H1 (cell line): ENCODE measurements around the gene CCNC. TPM values are rescaled to one million over a fixed set of nuclear protein-coding genes. Genes with fewer than 3 reads are reported as not detected.
A peak's percentile ranks its signal among the peaks of the same experiment; 100 is the strongest.

ENCODE experiments used
- ASH2L ChIP-seq: fragments of 200-600, 300-600 bp; sonication (generic); IDR thresholded peaks from one replicate; pipeline ENCODE4 v1.7.1; 2017; ENCODE audit warnings: low read length
- BACH1 ChIP-seq: IDR thresholded peaks from 2 replicates; pipeline ENCODE4 v1.6.1; 2012; ENCODE audit warnings: low read length, improper control_type of control experiment
- CHD7 ChIP-seq: fragments of 300-600 bp; sonication (generic); IDR thresholded peaks from 2 replicates; pipeline ENCODE4 v1.7.1; 2012; ENCODE audit warnings: low read length, moderate library complexity, mild to moderate bottlenecking, inconsistent platforms; ENCODE audit not compliant: insufficient replicate concordance
- EGR1 ChIP-seq: IDR thresholded peaks from 2 replicates; pipeline ENCODE4 v1.6.1; 2011; ENCODE audit warnings: low read depth, low read length, borderline replicate concordance
- EP300 ChIP-seq, 2 experiments: IDR thresholded peaks; 1 replicate in 1 of 2; 2 replicates in 1 of 2; pipeline ENCODE4 v1.6.1; 2011 to 2012; ENCODE audit warnings: low read depth in 2 of 2, low read length in 2 of 2, mild to moderate bottlenecking in 2 of 2, borderline replicate concordance in 1 of 2, inconsistent platforms in 1 of 2, moderate library complexity in 1 of 2
- HDAC6 ChIP-seq: IDR thresholded peaks from one replicate; pipeline ENCODE4 v1.7.1; 2012; ENCODE audit warnings: low read depth, mild to moderate bottlenecking, inconsistent platforms, low read length, moderate library complexity
- JUND ChIP-seq: IDR thresholded peaks from 2 replicates; pipeline ENCODE4 v1.6.1; 2011; ENCODE audit warnings: mild to moderate bottlenecking, improper control_type of control experiment, low read length
- RNF2 ChIP-seq: fragments of 200-900, 300-1000 bp; sonication (generic); IDR thresholded peaks from 2 replicates; pipeline ENCODE4 v1.7.1; 2016; ENCODE audit warnings: borderline replicate concordance, low read depth, mild to moderate bottlenecking, antibody characterized with exemption, low read length; ENCODE audit not compliant: poor library complexity, severe bottlenecking; ENCODE audit errors: missing control alignments
- SP2 ChIP-seq: IDR thresholded peaks from 2 replicates; pipeline ENCODE4 v1.6.1; 2012; ENCODE audit warnings: mild to moderate bottlenecking, low read length, inconsistent platforms
- TAF1 ChIP-seq: IDR thresholded peaks from 2 replicates; pipeline ENCODE4 v1.6.1; 2011; ENCODE audit warnings: mild to moderate bottlenecking, low read depth, low read length
- polyA plus RNA-seq, 7 experiments: library from polyadenylated mRNA; depleted of rRNA in 3 of 7; stranded (reverse) in 5 of 7; unstranded in 2 of 7; fragments of >200 nt in 5 of 7; fragments of 200-250 nt in 2 of 7; gene quantifications; 1 replicate in 5 of 7; 2 replicates in 1 of 7; 4 replicates in 1 of 7; pipeline versions ENCODE4 v1.2.1 to v1.2.3, GENCODE V29; 2011 to 2013; ENCODE audit warnings: missing spikeins in 2 of 7, mixed read lengths in 2 of 7
- total RNA-seq: library from RNA; stranded (reverse); fragmentation: NEBNext Ultra II Directional; extraction: Animal tissue kit (Norgen Biotek cat#: 25700); gene quantifications from 2 replicates; pipeline ENCODE4 v1.2.1, GENCODE V29; 2021

Gene CCNC
- total and polyA plus RNA-seq, 2 of the 8 experiments (the other 6 are each of a cell fraction or from before 2014, with no cell fraction given): 45.4 to 107 TPM

- TF ChIP-seq BACH1 (no peak), EP300 (IDR thresholded peaks at IDR 0.05; ENCODE audit: borderline replicate concordance in 1 of 2, low read depth in 2 of 2, low read length in 2 of 2) (no peak), HDAC6 (no peak), CHD7 (no peak), RNF2 (peak; percentile 91), EGR1 (no peak), ASH2L (peak; percentile 30), SP2 (no peak), TAF1 (no peak), JUND (peak; percentile 46; the same call in 1 of the 2 replicates)
Measured at GRCh38 chr6:99603421-99604165, 35.1 kb upstream of the CCNC start (continued).
